ENCODE results near the gene ST6GAL2.

Gene ST6GAL2

GRCh38 chr2:106758901-106759497 is 127.0 kb downstream of the ST6GAL2 start:
- no peaks in the 10 kb centered on the region for H3K27me3 ChIP-seq (ENCODE audit: insufficient read depth, poor library complexity, severe bottlenecking)
- no peak for DNase-seq (ENCODE audit: low read depth in 1 of 2, low spot score in 1 of 2)
- H3K4me3 ChIP-seq (replicated peaks; ENCODE audit: insufficient read depth, low read length): no peak overlapping the region
- no peak overlapping the region for H3K27ac ChIP-seq (replicated peaks)
- TF ChIP-seq POLR2AphosphoS5 (IDR thresholded peaks at IDR 0.05; ENCODE audit: low read depth) (no peak), CTCF (IDR thresholded peaks at IDR 0.05; ENCODE audit: insufficient read depth, low read length) (no peak), SPI1 (IDR thresholded peaks at IDR 0.05; ENCODE audit: borderline replicate concordance, low read depth) (no peak), REST (IDR thresholded peaks at IDR 0.05; ENCODE audit: insufficient replicate concordance, low read depth) (no peak), GABPA (IDR thresholded peaks at IDR 0.05; ENCODE audit: low read depth) (no peak)
